ENCODE measurements around the gene SLC13A3.

The SLC13A3 gene

GRCh38 chr20:46638134-46638897 is 12.9 kb downstream of the SLC13A3 start:
- no peaks in the 10 kb centered on the region for H3K27me3 ChIP-seq (ENCODE audit: insufficient read depth, low read length)
- H3K4me3 ChIP-seq (ENCODE audit: low read length), result no peak overlapping the region
- H3K36me3 ChIP-seq (ENCODE audit: insufficient read depth, low read depth, low read length), result no peaks in the 10 kb centered on the region
- H3K9me3 ChIP-seq (ENCODE audit: insufficient read depth, low read depth, low read length), result no peaks in the 10 kb centered on the region
- H3K27ac ChIP-seq (ENCODE audit: low read length), result no peak overlapping the region
- H3K9ac ChIP-seq (ENCODE audit: low read depth, low read length), result no peak overlapping the region
- H3K4me1 ChIP-seq (ENCODE audit: insufficient read depth, low read length), result 0 out of 2 replicates have a peak, but pooled peaks cover 4% of the 10 kb centered on the region

GRCh38 chr20:46637427-46638133 is 13.7 kb downstream of the SLC13A3 start:
- no peaks in the 10 kb centered on the region for H3K9me3 ChIP-seq (ENCODE audit: insufficient read depth, low read depth, low read length)
- no peaks in the 10 kb centered on the region for H3K36me3 ChIP-seq (ENCODE audit: insufficient read depth, low read depth, low read length)
- H3K27me3 ChIP-seq (ENCODE audit: insufficient read depth, low read length), result no peaks in the 10 kb centered on the region
- H3K4me3 ChIP-seq (ENCODE audit: low read length), result no peak overlapping the region
- no peak overlapping the region for H3K27ac ChIP-seq (ENCODE audit: low read length)
- H3K9ac ChIP-seq (ENCODE audit: low read depth, low read length), result no peak overlapping the region
- 0 out of 2 replicates have a peak, but pooled peaks cover 4% of the 10 kb centered on the region for H3K4me1 ChIP-seq (ENCODE audit: insufficient read depth, low read length)

- Histone ChIP-seq H3K36me3 (ENCODE audit: insufficient read depth, low read depth, low read length) (no peaks in the 10 kb centered on the region), H3K9ac (ENCODE audit: low read depth, low read length) (no peak overlapping the region), H3K27me3 (ENCODE audit: insufficient read depth, low read length) (no peaks in the 10 kb centered on the region), H3K4me3 (ENCODE audit: low read length) (no peak overlapping the region), H3K9me3 (ENCODE audit: insufficient read depth, low read depth, low read length) (no peaks in the 10 kb centered on the region), H3K4me1 (ENCODE audit: insufficient read depth, low read length) (peaks cover 4% of the 10 kb centered on the region; the same call in 1 of the 2 replicates), H3K27ac (ENCODE audit: low read length) (no peak overlapping the region)
These were observed 14.2 kb downstream of the SLC13A3 start for GRCh38 chr20:46637020-46637419.

GRCh38 chr20:46636514-46636913 is 14.7 kb downstream of the SLC13A3 start:
- H3K27ac ChIP-seq (ENCODE audit: low read length), result no peak overlapping the region
- no peak overlapping the region for H3K4me3 ChIP-seq (ENCODE audit: low read length)
- peaks cover 9% of the 10 kb centered on the region; the same call in 1 of the 2 replicates for H3K4me1 ChIP-seq (ENCODE audit: insufficient read depth, low read length)
- no peaks in the 10 kb centered on the region for H3K36me3 ChIP-seq (ENCODE audit: insufficient read depth, low read depth, low read length)
- H3K27me3 ChIP-seq (ENCODE audit: insufficient read depth, low read length), result no peaks in the 10 kb centered on the region
- H3K9ac ChIP-seq (ENCODE audit: low read depth, low read length), result no peak overlapping the region
- no peaks in the 10 kb centered on the region for H3K9me3 ChIP-seq (ENCODE audit: insufficient read depth, low read depth, low read length)

- peaks cover 9% of the 10 kb centered on the region for H3K4me1 ChIP-seq (ENCODE audit: insufficient read depth, low read length)
- no peak overlapping the region for H3K9ac ChIP-seq (ENCODE audit: low read depth, low read length)
- H3K9me3 ChIP-seq (ENCODE audit: insufficient read depth, low read depth, low read length), result no peaks in the 10 kb centered on the region
- no peak overlapping the region for H3K27ac ChIP-seq (ENCODE audit: low read length)
- H3K4me3 ChIP-seq (ENCODE audit: low read length), result no peak overlapping the region
- no peaks in the 10 kb centered on the region for H3K36me3 ChIP-seq (ENCODE audit: insufficient read depth, low read depth, low read length)
- no peaks in the 10 kb centered on the region for H3K27me3 ChIP-seq (ENCODE audit: insufficient read depth, low read length)
These were observed 15.6 kb downstream of the SLC13A3 start for GRCh38 chr20:46635514-46636136.

DNA sequence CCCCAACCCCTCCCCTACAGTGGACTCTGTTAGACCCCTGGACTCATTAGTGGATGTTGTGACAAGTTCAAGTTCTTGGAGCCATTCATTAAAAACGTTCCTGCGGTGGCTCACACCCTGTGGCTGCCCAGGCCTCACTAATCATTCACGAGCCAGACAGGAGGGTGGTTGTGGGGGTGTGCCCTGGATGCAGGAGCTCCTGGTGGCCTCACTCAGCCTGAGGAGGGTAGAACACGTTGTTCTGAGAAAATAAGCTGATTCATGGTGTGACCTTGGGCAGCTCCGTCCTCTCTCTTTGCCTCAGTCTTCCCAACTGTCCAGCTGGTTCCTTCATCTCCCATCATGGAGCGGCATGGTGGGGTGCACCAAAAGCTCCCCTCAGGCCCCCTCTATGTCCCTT is 16.7 kb downstream of the SLC13A3 start:
- Histone ChIP-seq H3K9ac (ENCODE audit: low read depth, low read length) (no peak overlapping the region), H3K27me3 (ENCODE audit: insufficient read depth, low read length) (no peaks in the 10 kb centered on the region), H3K4me1 (ENCODE audit: insufficient read depth, low read length) (peaks cover 9% of the 10 kb centered on the region)

DNA sequence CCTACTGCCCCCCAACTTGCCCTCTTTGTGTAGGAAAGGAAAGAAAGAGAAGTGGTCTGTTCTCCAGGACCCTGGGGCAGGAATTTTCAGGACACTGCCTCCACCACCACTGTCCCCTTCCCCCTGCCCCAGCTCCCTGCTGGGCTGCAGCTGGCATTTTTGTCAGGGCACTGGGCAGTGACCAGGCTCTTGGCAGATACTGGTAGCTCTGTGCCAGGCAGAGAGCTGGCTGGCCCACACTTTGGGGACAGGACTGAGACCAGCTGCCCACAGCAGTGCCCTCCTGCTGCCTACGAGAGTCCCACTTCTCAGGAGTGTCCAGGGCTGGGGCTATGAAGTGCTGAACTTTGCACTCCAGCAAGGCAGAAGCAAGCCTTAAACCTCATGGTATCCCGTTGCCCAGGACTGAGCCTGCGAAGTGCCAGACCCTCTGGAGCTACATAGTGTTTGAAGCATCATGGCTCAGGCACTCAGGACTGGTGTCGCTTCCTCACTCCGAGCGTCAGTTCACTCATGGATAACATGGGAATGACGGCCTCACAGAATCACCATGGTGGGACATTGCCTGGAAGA is 19.3 kb downstream of the SLC13A3 start:
- Histone ChIP-seq H3K9ac (ENCODE audit: low read depth, low read length) (no peak overlapping the region), H3K36me3 (ENCODE audit: insufficient read depth, low read depth, low read length) (no peaks in the 10 kb centered on the region), H3K27ac (ENCODE audit: low read length) (no peak overlapping the region), H3K27me3 (ENCODE audit: insufficient read depth, low read length) (no peaks in the 10 kb centered on the region), H3K9me3 (ENCODE audit: insufficient read depth, low read depth, low read length) (no peaks in the 10 kb centered on the region), H3K4me1 (ENCODE audit: insufficient read depth, low read length) (peaks cover 9% of the 10 kb centered on the region), H3K4me3 (ENCODE audit: low read length) (no peak overlapping the region)

More for the DNA sequence above, 16.7 kb downstream of the SLC13A3 start:
- Histone ChIP-seq H3K4me3 (ENCODE audit: low read length) (no peak overlapping the region), H3K36me3 (ENCODE audit: insufficient read depth, low read depth, low read length) (no peaks in the 10 kb centered on the region), H3K27ac (ENCODE audit: low read length) (no peak overlapping the region), H3K9me3 (ENCODE audit: insufficient read depth, low read depth, low read length) (no peaks in the 10 kb centered on the region)

DNA sequence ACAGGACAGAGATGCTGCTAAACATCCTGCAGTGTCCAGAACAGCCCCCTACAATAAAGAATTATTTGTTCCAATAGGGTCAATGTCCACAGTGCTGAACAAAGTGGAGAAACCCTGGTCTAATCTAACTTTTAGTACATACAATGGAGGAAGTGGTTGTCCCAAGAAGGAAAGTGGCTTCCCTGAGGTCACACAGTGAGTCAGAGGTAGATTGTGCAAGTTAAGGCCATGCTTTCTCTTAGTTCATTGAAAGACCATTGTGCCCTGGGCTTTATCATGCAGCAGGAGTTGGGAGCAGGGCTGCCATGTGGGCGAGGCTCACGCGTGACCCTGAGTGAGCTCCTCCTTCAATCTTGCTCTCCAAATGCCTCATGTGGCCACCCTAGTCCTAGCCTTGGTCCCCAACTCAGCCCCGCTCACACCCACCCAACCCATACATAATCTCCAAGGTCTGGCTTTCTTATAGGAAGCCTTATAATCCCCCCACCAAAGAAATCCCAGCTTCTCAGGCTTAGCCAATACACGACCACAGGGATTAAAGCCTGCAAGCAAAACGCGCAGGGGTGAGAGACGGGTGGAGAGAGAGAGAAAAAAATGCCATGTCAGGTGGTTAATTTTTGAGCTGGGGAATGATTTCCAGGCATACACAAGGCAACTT is 19.9 kb downstream of the SLC13A3 start:
- Histone ChIP-seq H3K9ac (ENCODE audit: low read depth, low read length) (no peak overlapping the region), H3K9me3 (ENCODE audit: insufficient read depth, low read depth, low read length) (no peaks in the 10 kb centered on the region), H3K4me3 (ENCODE audit: low read length) (no peak overlapping the region), H3K36me3 (ENCODE audit: insufficient read depth, low read depth, low read length) (no peaks in the 10 kb centered on the region), H3K4me1 (ENCODE audit: insufficient read depth, low read length) (peaks cover 11% of the 10 kb centered on the region), H3K27ac (ENCODE audit: low read length) (no peak overlapping the region), H3K27me3 (ENCODE audit: insufficient read depth, low read length) (no peaks in the 10 kb centered on the region)

DNA sequence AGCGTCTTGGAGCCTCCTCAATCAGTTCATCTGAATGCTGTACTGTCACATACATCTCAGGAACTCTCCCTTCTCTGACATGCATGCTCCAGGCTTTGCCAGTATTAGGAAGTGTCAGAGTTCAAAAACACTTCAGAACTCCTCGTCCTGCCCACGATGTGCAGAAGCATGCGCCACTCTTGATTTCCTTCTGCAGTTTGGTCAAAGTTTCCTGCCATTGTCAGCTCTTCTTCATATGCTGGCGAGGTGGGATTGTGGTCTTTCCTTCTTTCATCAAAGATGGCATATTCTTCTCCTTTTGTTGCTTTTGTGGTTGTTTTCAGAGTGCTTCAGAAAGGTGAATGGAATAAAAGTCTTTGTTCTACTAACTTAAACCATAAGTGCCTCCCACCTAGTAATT is 21.0 kb downstream of the SLC13A3 start:
- H3K27ac ChIP-seq (ENCODE audit: low read length), result no peak overlapping the region
- H3K9me3 ChIP-seq (ENCODE audit: insufficient read depth, low read depth, low read length), result no peaks in the 10 kb centered on the region
- H3K4me1 ChIP-seq (ENCODE audit: insufficient read depth, low read length), result peaks cover 11% of the 10 kb centered on the region
- H3K4me3 ChIP-seq (ENCODE audit: low read length), result no peak overlapping the region
- no peak overlapping the region for H3K9ac ChIP-seq (ENCODE audit: low read depth, low read length)
- H3K36me3 ChIP-seq (ENCODE audit: insufficient read depth, low read depth, low read length), result no peaks in the 10 kb centered on the region
- no peaks in the 10 kb centered on the region for H3K27me3 ChIP-seq (ENCODE audit: insufficient read depth, low read length)

GRCh38 chr20:46629341-46629740 is 21.9 kb downstream of the SLC13A3 start:
- Histone ChIP-seq H3K4me3 (ENCODE audit: low read length) (no peak overlapping the region), H3K4me1 (ENCODE audit: insufficient read depth, low read length) (peaks cover 11% of the 10 kb centered on the region), H3K27me3 (ENCODE audit: insufficient read depth, low read length) (no peaks in the 10 kb centered on the region), H3K27ac (ENCODE audit: low read length) (no peak overlapping the region), H3K9me3 (ENCODE audit: insufficient read depth, low read depth, low read length) (no peaks in the 10 kb centered on the region), H3K36me3 (ENCODE audit: insufficient read depth, low read depth, low read length) (no peaks in the 10 kb centered on the region), H3K9ac (ENCODE audit: low read depth, low read length) (no peak overlapping the region)

DNA sequence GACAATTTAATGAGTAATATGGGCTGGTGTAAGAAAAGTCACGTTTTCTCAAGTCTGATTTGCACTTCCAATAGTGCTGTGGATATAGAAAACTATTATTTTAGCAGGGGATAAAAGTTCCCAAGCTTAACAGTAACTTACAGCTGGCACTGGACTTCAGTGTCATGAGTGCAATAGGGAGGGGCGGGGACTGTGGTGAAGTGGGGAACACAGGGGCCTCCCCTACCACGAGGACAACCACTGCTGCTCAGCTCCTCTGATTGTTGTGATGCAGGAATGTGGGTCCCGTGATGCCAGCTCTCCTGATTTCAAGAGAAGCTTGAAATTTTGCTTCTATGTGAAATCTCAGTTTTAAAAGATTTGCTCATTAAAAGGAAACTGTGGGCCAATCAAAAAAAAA is 24.0 kb downstream of the SLC13A3 start:
- no peaks in the 10 kb centered on the region for H3K36me3 ChIP-seq (ENCODE audit: insufficient read depth, low read depth, low read length)
- peaks cover 11% of the 10 kb centered on the region for H3K4me1 ChIP-seq (ENCODE audit: insufficient read depth, low read length)
- H3K9me3 ChIP-seq (ENCODE audit: insufficient read depth, low read depth, low read length), result no peaks in the 10 kb centered on the region
- no peaks in the 10 kb centered on the region for H3K27me3 ChIP-seq (ENCODE audit: insufficient read depth, low read length)
- no peak overlapping the region for H3K4me3 ChIP-seq (ENCODE audit: low read length)
- no peak overlapping the region for H3K27ac ChIP-seq (ENCODE audit: low read length)
- H3K9ac ChIP-seq (ENCODE audit: low read depth, low read length), result no peak overlapping the region
